HG02798 (cell line): ENCODE results near the gene SKI.
"Not testable (repeated sequence)": the region's sequence is repeated elsewhere in the genome, so short reads cannot be mapped to it uniquely, and the experiment has no call there.

Experiments used
- ATAC-seq: cut with Tn5 transposase; IDR thresholded peaks from one replicate; pipeline ENCODE4 v1.9.1; 2021; ENCODE audit warnings: mild to moderate bottlenecking; ENCODE audit not compliant: unreplicated experiment, poor library complexity

The SKI gene

GRCh38 chr1:2239384-2239985 is 11.4 kb downstream of the SKI start:
- no peak for ATAC-seq

GRCh38 chr1:2240270-2241156 is 12.4 kb downstream of the SKI start:
- no peak for ATAC-seq

GRCh38 chr1:2241820-2242219 is 13.7 kb downstream of the SKI start:
- no peak for ATAC-seq

GRCh38 chr1:2242814-2243725 is 15.0 kb downstream of the SKI start:
- no peak for ATAC-seq

- not testable (repeated sequence) for ATAC-seq
These were observed 18.9 kb downstream of the SKI start for GRCh38 chr1:2247045-2247394.

DNA sequence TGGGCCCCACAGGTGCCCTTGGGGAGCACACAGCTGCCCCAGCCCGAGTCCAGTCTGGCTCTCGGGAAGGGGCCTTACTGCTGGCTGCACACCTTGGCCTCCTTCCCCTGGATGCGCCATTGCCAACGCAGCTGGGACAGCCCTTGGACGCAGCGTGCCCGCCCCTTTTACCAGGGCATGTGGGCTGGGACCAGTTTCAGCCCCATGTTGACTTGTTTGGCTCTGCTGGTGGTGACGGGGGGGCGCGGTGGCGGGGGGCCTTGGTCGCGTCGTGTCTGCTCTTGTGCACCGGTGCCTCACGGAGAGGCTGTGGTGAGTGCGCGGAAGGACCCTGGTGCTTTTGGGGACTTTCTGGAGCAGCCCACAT is 19.6 kb downstream of the SKI start:
- ATAC-seq = no peak

- ATAC-seq = no peak
These were observed 20.2 kb downstream of the SKI start for GRCh38 chr1:2248127-2248826.

DNA sequence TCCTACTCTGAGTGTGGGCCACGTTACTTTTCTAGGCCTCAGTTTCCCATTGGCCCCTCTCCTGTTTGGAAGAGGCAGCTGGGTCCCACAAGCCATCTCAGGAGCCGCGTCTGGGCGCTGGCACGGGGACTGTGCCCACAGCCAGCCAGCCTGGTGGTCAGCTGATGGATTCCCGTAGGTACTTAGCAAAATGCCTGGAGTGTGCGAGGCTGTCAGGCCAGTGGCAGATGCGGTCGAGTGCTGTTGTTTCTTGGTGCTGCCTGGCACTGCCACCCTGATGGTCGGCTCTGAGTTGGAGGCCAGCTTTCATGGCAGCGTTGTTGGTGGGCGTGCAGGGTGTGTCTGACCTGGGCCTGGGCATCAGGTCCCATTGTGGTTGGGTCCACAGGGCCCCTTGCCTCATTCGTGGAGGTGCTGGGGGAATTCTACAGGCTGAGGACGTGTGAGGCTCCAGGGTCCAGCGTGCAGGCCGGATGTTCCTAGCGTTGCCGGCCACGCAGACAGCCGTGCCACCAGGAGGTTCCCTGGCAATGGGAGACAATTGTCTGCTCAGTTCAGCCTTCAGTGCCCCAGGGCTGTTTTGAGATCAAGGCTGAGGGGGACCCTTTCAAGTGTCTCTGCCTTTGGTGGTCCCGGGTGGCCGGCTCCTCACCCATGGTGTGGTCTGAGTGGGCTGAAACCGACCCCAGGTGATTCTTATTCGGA is 20.9 kb downstream of the SKI start:
- ATAC-seq = no peak

DNA sequence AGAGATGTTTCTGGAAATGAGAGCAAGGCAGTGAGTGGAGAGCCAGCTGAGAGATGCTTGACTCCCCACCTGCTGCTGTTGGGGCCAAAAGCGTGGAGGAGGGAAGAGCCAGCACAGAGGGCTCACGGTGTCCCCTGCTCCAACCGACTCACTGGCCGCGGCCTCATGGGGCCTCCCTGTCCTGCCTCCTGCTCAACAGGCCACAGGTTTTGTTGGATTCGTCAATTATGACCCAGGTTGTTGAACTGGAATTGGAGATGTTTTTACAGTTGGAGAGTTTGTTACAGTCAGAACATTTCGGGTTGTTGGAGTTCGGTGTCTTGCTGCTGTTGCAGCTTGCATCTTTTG is 21.4 kb downstream of the SKI start:
- no peak for ATAC-seq

DNA sequence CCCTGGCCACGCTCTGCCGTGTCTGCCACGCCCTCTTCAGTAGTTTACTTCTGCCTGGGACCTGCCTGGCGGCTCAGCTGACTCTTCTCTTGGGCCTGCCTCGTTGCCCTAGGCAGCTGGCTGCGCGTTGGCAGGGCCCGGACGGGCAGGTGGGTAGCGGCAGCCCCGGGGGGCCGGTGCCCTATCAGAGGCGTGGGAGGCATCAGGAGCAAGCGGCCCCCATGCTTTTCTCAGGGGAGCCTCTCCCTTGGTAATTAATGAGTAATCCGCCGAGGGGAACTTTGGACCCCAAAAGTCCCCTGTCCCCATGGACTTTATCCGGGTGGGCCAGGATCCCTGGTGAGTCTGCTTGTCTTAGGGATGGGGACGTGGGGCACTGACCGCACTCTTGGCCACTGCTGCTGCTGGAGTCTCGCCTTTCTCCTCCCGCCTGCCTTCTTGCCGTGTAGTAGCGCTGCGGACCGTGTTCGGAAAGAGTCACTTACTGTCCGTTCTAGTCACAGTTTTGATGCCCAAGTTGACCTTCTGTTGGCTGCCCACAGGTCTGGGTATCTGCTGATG is 22.7 kb downstream of the SKI start:
- no peak for ATAC-seq

- ATAC-seq = no peak
These were observed 23.2 kb downstream of the SKI start for GRCh38 chr1:2251363-2251762.

GRCh38 chr1:2251786-2252185 is 23.7 kb downstream of the SKI start:
- ATAC-seq = no peak

DNA sequence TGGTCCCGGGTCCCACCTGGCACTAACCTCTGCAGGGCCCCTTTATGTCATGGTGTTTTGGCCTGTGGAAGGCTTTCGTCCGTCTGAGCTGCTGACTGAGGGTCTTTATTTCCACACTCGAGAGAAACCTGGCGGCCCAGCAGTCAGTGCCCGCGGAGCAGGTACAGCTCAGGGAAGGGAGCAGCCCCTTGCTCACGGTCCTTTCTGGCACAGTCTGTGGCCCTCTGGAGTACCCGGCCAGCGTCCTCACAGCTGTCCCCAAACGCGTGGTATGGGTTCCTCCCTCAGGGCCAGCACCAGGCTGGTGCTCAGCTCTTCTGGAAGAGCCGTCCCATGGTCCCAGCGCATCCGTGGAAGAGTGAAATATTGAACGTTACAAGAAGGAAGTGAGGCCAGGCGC is 24.3 kb downstream of the SKI start:
- no peak for ATAC-seq

- no peak for ATAC-seq
These were observed 25.1 kb downstream of the SKI start for GRCh38 chr1:2253036-2253796.

DNA sequence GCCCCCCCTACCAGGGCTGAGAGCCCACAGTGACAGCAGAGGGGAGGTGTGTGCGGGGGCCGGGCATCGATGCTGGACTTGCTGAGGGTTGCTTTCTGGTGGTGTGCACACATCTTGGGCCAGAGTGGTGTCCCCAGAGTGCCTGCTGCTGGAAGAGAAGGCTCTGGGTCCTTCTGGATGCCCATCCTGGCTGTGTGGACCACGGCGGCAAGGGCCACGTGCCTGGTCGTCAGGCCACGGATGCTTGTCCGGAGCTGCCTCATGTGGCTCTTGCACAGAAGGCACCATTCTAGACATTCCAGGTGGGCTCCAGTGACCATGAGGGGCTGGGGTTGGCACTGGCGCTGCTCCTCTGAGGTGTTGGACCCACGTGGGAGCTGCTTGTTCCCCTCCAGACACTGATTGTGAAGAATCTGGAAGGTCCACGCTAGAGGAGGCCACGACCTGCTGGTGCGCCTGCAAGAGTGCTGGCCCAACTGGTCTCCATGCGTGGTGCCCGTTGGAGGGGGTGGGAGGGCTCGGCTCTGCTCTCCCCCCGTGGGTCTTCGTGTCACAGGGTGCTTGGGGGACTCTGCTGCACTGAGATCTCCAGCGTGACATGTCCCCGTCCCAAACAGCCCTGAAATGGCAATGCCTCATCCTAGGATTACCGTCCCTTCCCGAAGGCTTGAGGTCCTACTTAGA is 25.8 kb downstream of the SKI start:
- ATAC-seq = no peak

DNA sequence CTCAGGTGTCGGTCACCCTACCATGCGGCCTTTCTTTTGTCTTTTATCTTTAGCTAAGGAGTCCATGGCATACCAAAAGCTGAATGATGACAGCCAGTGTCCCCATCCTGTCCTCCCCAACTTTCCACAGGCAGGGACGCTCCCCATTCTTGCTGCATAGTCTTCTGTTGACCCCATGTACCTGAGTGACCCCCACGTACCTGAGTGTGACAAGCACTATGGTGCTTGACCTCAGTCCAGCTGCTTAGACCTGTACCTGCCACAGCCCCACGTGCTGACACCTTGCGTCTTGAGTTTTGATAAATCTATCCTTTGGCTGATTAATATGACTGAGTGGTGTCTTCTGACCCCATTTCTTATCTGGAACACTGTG is 26.9 kb downstream of the SKI start:
- no peak for ATAC-seq

- ATAC-seq = no peak
These were observed 27.6 kb downstream of the SKI start for GRCh38 chr1:2255420-2256369.
